BE2C (cell line): Measurements from ENCODE around the gene CRB1.
A peak's percentile ranks its signal among the peaks of the same experiment; 100 is the strongest.

Experiments used
- DNase-seq: peaks from one replicate; pipeline ENCODE4 v3.0.0-alpha.2; 2020
- H3K27me3 ChIP-seq: fragments of 250-450 bp; sonication (Bioruptor Pico); 2 replicates; pipeline ENCODE4 v1.5.1; 2020; ENCODE audit warnings: mild to moderate bottlenecking
- H3K36me3 ChIP-seq: fragments of 250-450 bp; sonication (Bioruptor Pico); 2 replicates; pipeline ENCODE4 v1.5.1; 2020; ENCODE audit warnings: mild to moderate bottlenecking
- H3K4me1 ChIP-seq: fragments of 250-450 bp; sonication (Bioruptor Pico); 2 replicates; pipeline ENCODE4 v1.5.1; 2020
- H3K4me3 ChIP-seq: 2 replicates; pipeline ENCODE4 v1.5.1; 2011; ENCODE audit warnings: low read depth, low read length
- H3K9me3 ChIP-seq: fragments of 250-450 bp; sonication (Bioruptor Pico); 2 replicates; pipeline ENCODE4 v1.5.1; 2020
- TF ChIP-seq, protein P1 (sequence below): IDR thresholded peaks from 2 replicates; pipeline ENCODE4 v1.5.1; 2012; ENCODE audit warnings: mild to moderate bottlenecking, low read depth, low read length

Gene CRB1

GRCh38 chr1:197519741-197520334, 251.8 kb downstream of the CRB1 start:
- Histone ChIP-seq H3K9me3 (no peaks in the 10 kb centered on the region), H3K36me3 (no peaks in the 10 kb centered on the region), H3K27me3 (no peaks in the 10 kb centered on the region), H3K4me1 (peaks cover 28% of the 10 kb centered on the region), H3K4me3 (no peak overlapping the region)
- TF ChIP-seq, protein P1, sequence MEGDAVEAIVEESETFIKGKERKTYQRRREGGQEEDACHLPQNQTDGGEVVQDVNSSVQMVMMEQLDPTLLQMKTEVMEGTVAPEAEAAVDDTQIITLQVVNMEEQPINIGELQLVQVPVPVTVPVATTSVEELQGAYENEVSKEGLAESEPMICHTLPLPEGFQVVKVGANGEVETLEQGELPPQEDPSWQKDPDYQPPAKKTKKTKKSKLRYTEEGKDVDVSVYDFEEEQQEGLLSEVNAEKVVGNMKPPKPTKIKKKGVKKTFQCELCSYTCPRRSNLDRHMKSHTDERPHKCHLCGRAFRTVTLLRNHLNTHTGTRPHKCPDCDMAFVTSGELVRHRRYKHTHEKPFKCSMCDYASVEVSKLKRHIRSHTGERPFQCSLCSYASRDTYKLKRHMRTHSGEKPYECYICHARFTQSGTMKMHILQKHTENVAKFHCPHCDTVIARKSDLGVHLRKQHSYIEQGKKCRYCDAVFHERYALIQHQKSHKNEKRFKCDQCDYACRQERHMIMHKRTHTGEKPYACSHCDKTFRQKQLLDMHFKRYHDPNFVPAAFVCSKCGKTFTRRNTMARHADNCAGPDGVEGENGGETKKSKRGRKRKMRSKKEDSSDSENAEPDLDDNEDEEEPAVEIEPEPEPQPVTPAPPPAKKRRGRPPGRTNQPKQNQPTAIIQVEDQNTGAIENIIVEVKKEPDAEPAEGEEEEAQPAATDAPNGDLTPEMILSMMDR: peak; percentile 55
- no peak for DNase-seq

DNA sequence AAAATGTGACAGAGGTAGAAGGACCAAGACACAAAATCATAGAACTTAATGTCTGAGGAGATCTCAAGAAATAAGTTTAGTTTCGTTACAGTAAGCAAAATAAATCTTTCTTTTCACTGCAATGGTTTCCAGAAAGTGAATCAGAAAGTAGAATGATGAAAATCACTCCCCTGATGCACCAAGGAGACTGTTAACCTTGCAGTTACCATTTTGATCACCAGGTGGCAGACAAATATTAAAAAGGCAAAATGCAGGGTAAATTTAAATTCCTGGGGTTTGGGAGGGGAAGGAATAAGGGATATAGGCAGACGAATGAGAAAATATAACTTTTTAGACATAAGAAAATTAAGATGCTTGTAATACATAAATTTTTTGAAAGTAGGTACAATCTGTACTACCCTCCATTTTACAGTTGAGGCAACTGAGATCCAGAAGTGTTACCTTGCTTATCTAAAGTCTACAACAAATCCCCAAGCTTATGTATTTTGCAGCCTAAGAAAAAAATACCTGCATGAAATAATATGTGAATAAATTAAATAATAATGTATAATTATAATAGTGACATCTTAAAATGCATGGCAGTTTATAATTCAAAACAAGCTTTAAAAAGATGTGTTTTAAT, 253.2 kb downstream of the CRB1 start:
- H3K36me3 ChIP-seq: no peaks in the 10 kb centered on the region
- no peaks in the 10 kb centered on the region for H3K27me3 ChIP-seq
- H3K4me3 ChIP-seq: no peak overlapping the region
- DNase-seq: peak; percentile 29
- TF ChIP-seq, protein P1: peak; percentile 78
- H3K9me3 ChIP-seq: no peaks in the 10 kb centered on the region
- peaks cover 14% of the 10 kb centered on the region for H3K4me1 ChIP-seq

DNA sequence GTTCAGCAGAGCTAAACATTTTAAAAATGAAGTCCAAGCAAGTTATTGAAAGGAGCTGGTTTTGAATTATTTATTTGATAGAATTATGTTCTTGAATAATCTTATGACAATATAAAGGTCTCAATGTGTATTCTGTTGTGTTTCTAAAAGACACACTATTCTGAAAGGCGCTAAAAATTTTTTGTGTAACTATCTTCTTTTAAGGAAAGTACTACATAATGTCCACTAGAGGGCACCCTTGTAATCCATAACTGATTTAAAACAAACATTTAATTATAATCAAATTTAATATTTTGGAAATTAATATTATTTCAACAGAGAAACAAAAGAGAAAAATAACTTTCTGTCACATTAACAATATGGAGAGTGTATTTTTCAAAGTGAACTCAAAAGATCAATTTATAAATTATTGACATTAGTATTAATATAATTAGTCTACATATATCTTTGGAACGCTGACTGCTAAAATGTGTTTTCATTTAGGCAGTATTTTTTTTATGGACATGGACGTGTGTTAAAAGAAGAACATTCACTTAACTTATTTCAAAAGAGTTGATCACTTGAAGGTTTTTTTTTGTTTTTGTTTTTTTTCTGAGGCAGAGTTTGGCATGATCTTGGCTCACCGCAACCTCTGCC, 258.8 kb downstream of the CRB1 start:
- Histone ChIP-seq H3K27me3 (no peaks in the 10 kb centered on the region), H3K4me3 (no peak overlapping the region), H3K4me1 (peaks cover 8% of the 10 kb centered on the region; the same call in 1 of the 2 replicates), H3K36me3 (no peaks in the 10 kb centered on the region), H3K9me3 (no peaks in the 10 kb centered on the region)
- DNase-seq: no peak
- TF ChIP-seq, protein P1: peak; percentile 42; the same call in 1 of the 2 replicates
